Activated naive CD8-positive, alpha-beta T cell (primary cell): Measurements from ENCODE around the gene NR5A1.
A peak's percentile ranks its signal among the peaks of the same experiment; 100 is the strongest.

Experiments used
- H3K27ac Mint-ChIP-seq: one replicate; pipeline ENCODE4 v1.8.0; 2021; ENCODE audit warnings: mixed read lengths
- H3K27me3 Mint-ChIP-seq: one replicate; pipeline ENCODE4 v1.8.0; 2021; ENCODE audit warnings: mixed read lengths
- H3K36me3 Mint-ChIP-seq: one replicate; pipeline ENCODE4 v1.8.0; 2021; ENCODE audit warnings: mixed read lengths
- H3K4me1 Mint-ChIP-seq: one replicate; pipeline ENCODE4 v1.8.0; 2021; ENCODE audit warnings: low read depth, mixed read lengths
- H3K4me3 Mint-ChIP-seq: one replicate; pipeline ENCODE4 v1.8.0; 2021; ENCODE audit warnings: mild to moderate bottlenecking, mixed read lengths
- H3K9me3 Mint-ChIP-seq: one replicate; pipeline ENCODE4 v1.8.0; 2021; ENCODE audit warnings: low read depth, mixed read lengths

NR5A1 gene

DNA sequence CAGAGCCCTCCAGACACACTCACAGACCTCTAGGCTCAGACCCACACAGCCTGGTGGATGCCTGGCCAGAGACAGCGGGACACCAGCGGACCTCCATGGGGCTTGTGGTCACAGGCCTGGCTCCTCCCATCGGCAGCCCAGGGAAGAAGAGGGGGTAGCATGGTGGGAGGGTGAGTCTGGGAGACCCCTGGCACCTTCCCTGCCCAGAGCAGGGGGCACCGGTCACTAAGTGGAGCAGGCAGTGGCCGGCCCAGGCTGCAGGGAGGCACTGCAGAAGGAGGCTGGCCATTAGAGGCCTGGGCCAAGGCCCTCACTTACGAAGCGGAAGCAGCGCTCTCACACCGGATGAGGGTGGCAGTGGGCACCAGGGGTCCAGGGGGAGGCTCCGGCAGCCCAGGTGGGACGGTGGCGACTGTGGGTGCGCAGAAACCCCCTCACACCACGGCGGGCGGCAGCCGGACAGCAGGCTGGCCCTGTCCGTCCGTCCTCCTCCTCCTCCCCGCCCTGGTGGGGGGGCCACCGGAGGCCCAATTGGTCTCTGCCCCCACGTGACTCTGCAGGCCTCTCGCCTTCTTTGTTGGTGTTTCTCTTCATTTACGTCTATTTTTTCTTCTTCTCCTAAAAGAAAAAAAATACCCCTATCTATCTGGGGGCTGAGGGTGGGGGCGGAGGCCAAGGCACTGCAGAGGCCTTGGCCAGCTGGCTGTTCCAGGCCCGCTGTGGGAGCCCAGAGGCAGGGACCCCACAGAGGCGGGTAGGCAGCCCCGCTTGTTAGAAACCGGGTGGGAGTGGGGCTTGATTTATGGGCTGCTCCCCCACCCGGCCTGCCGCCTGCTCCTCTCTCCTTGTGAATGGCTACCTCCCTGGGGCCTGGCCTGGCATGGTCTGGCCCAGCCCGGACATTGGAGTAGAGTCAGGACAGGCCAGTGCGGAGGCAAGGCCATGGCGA is at the start of gene NR5A1:
TSS of gene NR5A1 (minus strand) at position 469 of the 949 bp plus-strand sequence. CDS start 4,004 bp downstream, outside the sequence.
- peaks cover 8% of the 10 kb centered on the region for H3K4me1 Mint-ChIP-seq
- H3K36me3 Mint-ChIP-seq, result no peaks in the 10 kb centered on the region
- no peaks in the 10 kb centered on the region for H3K9me3 Mint-ChIP-seq
- H3K27ac Mint-ChIP-seq, result no peak within 1 kb of the TSS
- H3K4me3 Mint-ChIP-seq, result no peak within 1 kb of the TSS
- H3K27me3 Mint-ChIP-seq, result peaks cover 10% of the 10 kb centered on the region

DNA sequence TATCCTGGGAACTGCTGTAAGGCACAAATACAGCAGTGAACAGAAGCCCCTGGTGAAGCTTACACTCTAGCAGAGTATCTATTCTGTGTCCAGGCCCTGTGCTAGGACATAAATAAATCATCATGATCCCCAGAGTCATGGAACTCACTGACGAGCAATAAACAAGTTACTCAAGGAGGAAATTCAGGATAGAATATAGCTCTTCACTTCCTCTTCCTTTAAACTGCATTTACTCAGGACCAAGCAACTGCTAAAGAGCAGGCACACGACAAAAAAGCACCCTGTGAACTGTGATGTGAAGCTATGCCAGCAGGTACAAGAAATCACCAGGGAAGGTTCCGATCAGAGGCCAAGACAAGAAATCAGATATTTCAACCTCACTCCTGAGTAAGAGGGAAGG is 47.8 kb upstream of the NR5A1 start:
- Mint-ChIP-seq H3K4me3 (no peak overlapping the region), H3K27ac (no peak overlapping the region), H3K9me3 (no peaks in the 10 kb centered on the region), H3K27me3 (peaks cover 3% of the 10 kb centered on the region), H3K36me3 (no peaks in the 10 kb centered on the region), H3K4me1 (no peaks in the 10 kb centered on the region)

- Mint-ChIP-seq H3K27ac (no peak overlapping the region), H3K9me3 (no peaks in the 10 kb centered on the region), H3K36me3 (peaks cover 1% of the 10 kb centered on the region), H3K4me3 (no peak overlapping the region), H3K27me3 (peaks cover 3% of the 10 kb centered on the region), H3K4me1 (peaks cover 10% of the 10 kb centered on the region)
Measured at GRCh38 chr9:124553738-124554137, 46.5 kb upstream of the NR5A1 start.

DNA sequence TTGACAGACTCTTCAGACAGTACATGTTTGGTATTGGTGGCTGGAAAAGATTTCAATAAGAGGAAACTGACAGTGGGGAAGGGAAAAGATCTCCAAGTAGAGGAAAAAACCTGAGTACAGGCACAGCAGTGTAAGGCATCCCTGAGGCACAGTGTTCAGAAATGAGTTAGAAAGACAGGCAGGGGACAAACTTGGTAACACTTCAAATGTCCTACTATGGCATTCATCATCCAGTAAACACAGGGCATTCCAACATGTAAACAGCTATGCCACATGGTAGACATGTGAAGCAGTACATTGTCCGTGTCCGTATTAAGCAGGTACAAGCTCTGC is 45.0 kb upstream of the NR5A1 start:
- peaks cover 2% of the 10 kb centered on the region for H3K36me3 Mint-ChIP-seq
- H3K9me3 Mint-ChIP-seq, result no peaks in the 10 kb centered on the region
- H3K4me3 Mint-ChIP-seq, result no peak overlapping the region
- H3K27me3 Mint-ChIP-seq, result peaks cover 1% of the 10 kb centered on the region
- H3K4me1 Mint-ChIP-seq, result peaks cover 13% of the 10 kb centered on the region
- no peak overlapping the region for H3K27ac Mint-ChIP-seq

DNA sequence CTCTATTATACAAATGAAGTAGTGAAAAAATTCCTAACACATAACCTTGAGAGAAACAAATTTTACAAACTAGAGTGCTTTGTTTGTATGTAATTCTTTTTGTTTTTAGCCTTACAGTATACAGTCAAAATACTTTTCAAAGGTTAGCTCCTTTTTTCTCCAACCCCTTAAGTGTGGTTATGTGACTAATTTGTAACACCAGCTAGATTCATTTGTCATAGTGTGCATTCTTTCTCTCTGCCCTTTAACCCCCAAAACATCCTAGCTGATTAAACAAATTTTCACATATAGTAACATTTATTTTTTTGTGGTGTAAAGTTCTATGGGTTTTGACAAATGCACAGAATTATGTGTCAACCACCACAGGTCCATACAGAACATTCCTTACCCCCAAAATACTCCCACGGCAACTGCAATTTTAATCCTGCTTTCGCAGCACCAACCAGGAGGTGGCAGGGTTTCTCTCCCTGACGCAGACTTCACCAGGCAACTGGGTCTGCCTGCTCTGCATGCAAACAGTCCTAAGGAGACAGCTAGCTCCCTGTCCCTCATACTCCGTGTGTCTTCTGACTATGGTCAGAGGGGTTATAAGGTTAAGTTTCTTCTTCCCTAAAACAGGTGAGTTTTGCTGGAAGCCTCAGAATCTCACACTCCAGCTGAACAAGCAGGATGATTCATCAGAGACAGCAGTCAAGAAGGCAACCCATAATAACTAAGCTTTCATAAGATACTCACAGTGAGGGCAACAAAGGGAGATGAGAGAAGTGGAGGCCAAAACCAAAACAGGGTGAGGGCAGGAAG is 44.5 kb upstream of the NR5A1 start:
- peaks cover 13% of the 10 kb centered on the region for H3K4me1 Mint-ChIP-seq
- H3K36me3 Mint-ChIP-seq, result peaks cover 2% of the 10 kb centered on the region
- H3K9me3 Mint-ChIP-seq, result no peaks in the 10 kb centered on the region
- peaks cover 1% of the 10 kb centered on the region for H3K27me3 Mint-ChIP-seq
- no peak overlapping the region for H3K4me3 Mint-ChIP-seq
- no peak overlapping the region for H3K27ac Mint-ChIP-seq

- Mint-ChIP-seq H3K4me1 (peaks cover 13% of the 10 kb centered on the region), H3K27me3 (no peaks in the 10 kb centered on the region), H3K36me3 (peaks cover 2% of the 10 kb centered on the region), H3K27ac (no peak overlapping the region), H3K9me3 (no peaks in the 10 kb centered on the region), H3K4me3 (no peak overlapping the region)
Measured at GRCh38 chr9:124550072-124550471, 42.9 kb upstream of the NR5A1 start.

- peaks cover 13% of the 10 kb centered on the region for H3K4me1 Mint-ChIP-seq
- H3K27me3 Mint-ChIP-seq, result peaks cover 1% of the 10 kb centered on the region
Measured at GRCh38 chr9:124549016-124549415, 41.8 kb upstream of the NR5A1 start.

GRCh38 chr9:124544535-124544934 is 37.3 kb upstream of the NR5A1 start:
- no peak overlapping the region for H3K27ac Mint-ChIP-seq
- no peak overlapping the region for H3K4me3 Mint-ChIP-seq
- no peaks in the 10 kb centered on the region for H3K9me3 Mint-ChIP-seq

More at GRCh38 chr9:124549016-124549415, 41.8 kb upstream of the NR5A1 start:
- Mint-ChIP-seq H3K9me3 (no peaks in the 10 kb centered on the region), H3K27ac (peak overlapping the region; percentile 37), H3K36me3 (peaks cover 2% of the 10 kb centered on the region), H3K4me3 (no peak overlapping the region)

DNA sequence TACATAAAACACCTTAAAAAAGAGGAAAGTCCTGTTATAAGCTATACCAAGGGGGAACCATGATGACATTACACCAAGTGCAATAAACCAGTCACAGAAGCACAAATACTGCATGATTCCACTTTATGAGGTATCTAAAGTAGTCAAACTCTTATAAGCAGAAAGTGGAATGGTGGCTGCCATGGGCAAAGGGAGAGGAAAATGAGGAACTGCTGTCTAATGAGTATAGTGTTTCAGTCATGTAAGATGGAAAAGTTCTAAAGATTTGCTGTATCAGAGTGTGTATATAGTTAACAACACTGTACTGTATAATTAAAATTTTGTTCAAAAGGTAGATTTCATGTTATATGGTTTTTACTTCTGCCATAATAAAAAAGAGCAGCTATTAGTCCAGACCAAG is 34.6 kb upstream of the NR5A1 start:
- Mint-ChIP-seq H3K4me3 (no peak overlapping the region), H3K27ac (no peak overlapping the region), H3K4me1 (no peaks in the 10 kb centered on the region), H3K36me3 (no peaks in the 10 kb centered on the region), H3K9me3 (no peaks in the 10 kb centered on the region), H3K27me3 (peaks cover 8% of the 10 kb centered on the region)

More at GRCh38 chr9:124544535-124544934, 37.3 kb upstream of the NR5A1 start:
- Mint-ChIP-seq H3K4me1 (peaks cover 10% of the 10 kb centered on the region), H3K27me3 (peaks cover 8% of the 10 kb centered on the region), H3K36me3 (peaks cover 2% of the 10 kb centered on the region)

GRCh38 chr9:124537926-124538325 is 30.7 kb upstream of the NR5A1 start:
- H3K4me1 Mint-ChIP-seq, result no peaks in the 10 kb centered on the region
- H3K27ac Mint-ChIP-seq, result no peak overlapping the region
- no peak overlapping the region for H3K4me3 Mint-ChIP-seq

GRCh38 chr9:124535846-124536245 is 28.6 kb upstream of the NR5A1 start:
- H3K27ac Mint-ChIP-seq, result no peak overlapping the region
- no peaks in the 10 kb centered on the region for H3K4me1 Mint-ChIP-seq
- no peak overlapping the region for H3K4me3 Mint-ChIP-seq
- no peaks in the 10 kb centered on the region for H3K9me3 Mint-ChIP-seq
- no peaks in the 10 kb centered on the region for H3K36me3 Mint-ChIP-seq
- H3K27me3 Mint-ChIP-seq, result peaks cover 3% of the 10 kb centered on the region

More at GRCh38 chr9:124537926-124538325, 30.7 kb upstream of the NR5A1 start:
- no peaks in the 10 kb centered on the region for H3K9me3 Mint-ChIP-seq
- no peaks in the 10 kb centered on the region for H3K36me3 Mint-ChIP-seq
- peaks cover 3% of the 10 kb centered on the region for H3K27me3 Mint-ChIP-seq

- H3K27me3 Mint-ChIP-seq, result no peaks in the 10 kb centered on the region
- no peaks in the 10 kb centered on the region for H3K4me1 Mint-ChIP-seq
- no peaks in the 10 kb centered on the region for H3K9me3 Mint-ChIP-seq
- no peak overlapping the region for H3K4me3 Mint-ChIP-seq
- H3K36me3 Mint-ChIP-seq, result no peaks in the 10 kb centered on the region
- H3K27ac Mint-ChIP-seq, result no peak overlapping the region
Measured at GRCh38 chr9:124532897-124533296, 25.7 kb upstream of the NR5A1 start.

DNA sequence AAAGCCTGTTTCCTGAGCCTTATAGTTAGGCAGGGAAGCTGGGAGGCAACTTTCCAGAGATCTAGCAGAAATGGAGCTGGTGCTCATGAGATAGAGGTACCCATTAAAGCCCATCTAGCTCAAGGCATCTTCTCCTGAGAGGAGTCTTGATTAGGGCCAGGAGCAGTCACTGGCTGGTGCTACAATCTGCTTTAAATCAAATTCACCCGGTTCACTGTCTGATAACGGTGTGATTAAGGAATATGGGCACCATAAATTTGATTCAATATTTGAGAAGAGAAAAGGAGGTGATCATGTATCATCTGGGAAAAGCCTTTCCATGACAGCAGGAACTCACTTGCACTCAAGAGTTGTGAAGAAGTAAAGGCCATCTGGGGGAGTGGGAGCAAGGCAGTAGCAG is 23.9 kb upstream of the NR5A1 start:
- H3K9me3 Mint-ChIP-seq, result no peaks in the 10 kb centered on the region
- no peaks in the 10 kb centered on the region for H3K27me3 Mint-ChIP-seq
- H3K27ac Mint-ChIP-seq, result no peak overlapping the region
- H3K36me3 Mint-ChIP-seq, result no peaks in the 10 kb centered on the region
- no peak overlapping the region for H3K4me3 Mint-ChIP-seq
- H3K4me1 Mint-ChIP-seq, result no peaks in the 10 kb centered on the region

DNA sequence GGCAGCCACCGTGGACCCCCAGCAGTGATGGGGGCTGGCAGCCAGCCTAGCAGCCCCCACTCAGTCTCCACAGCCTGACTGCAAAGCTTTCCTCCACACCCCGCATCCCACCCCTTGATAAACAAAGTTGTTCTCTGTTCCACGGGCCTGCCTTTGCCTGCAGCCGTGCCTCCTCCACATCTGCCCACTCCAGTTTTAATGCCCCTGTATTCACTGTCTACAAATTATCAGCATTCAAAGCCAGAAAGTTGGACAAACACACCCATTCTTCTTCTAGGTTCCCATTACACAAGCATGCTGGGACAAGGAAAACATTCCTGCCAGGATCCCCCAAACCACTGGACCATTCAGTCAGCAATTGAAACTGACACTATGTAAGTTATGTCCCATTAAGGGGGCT is 23.0 kb upstream of the NR5A1 start:
- Mint-ChIP-seq H3K27me3 (no peaks in the 10 kb centered on the region), H3K9me3 (no peaks in the 10 kb centered on the region), H3K36me3 (no peaks in the 10 kb centered on the region), H3K27ac (no peak overlapping the region), H3K4me1 (no peaks in the 10 kb centered on the region), H3K4me3 (no peak overlapping the region)

- H3K27me3 Mint-ChIP-seq, result no peaks in the 10 kb centered on the region
- no peaks in the 10 kb centered on the region for H3K9me3 Mint-ChIP-seq
- no peaks in the 10 kb centered on the region for H3K4me1 Mint-ChIP-seq
- H3K36me3 Mint-ChIP-seq, result no peaks in the 10 kb centered on the region
- no peak overlapping the region for H3K27ac Mint-ChIP-seq
- no peak overlapping the region for H3K4me3 Mint-ChIP-seq
Measured at GRCh38 chr9:124527781-124528180, 20.6 kb upstream of the NR5A1 start.
